ENCODE data around the gene UQCC2. TPM values are rescaled to one million over a fixed set of nuclear protein-coding genes. Genes with fewer than 3 reads are reported as not detected.

Gene UQCC2
- total RNA-seq, 4 donors from 2014 or later, result 21.1 to 74.7 (median 32.7) TPM

- Histone ChIP-seq H3K27me3 (no peaks in the 10 kb centered on the region), H3K9me3 (no peaks in the 10 kb centered on the region), H3K4me3 (replicated peaks in 1 of 3) (no peak overlapping the region), H3K36me3 (peaks cover 78 to 83% of the 10 kb centered on the region in 2 donors), H3K27ac (peak overlapping the region in 1 of 3 donors; percentile 5), H3K4me1 (no peaks in the 10 kb centered on the region)
- 90 to 93% methylated on average over 14 to 15 of the region's 15 CpGs for WGBS, 2 donors
- no peak for TF ChIP-seq CTCF (IDR thresholded peaks at IDR 0.05)
- no peak for TF ChIP-seq POLR2A (IDR thresholded peaks at IDR 0.05)
- DNase-seq, result no peak
- intact Hi-C loops (cut with DNase I), result no loop called here
Measured at GRCh38 chr6:33676416-33677142, 34.9 kb downstream of the UQCC2 start.

GRCh38 chr6:33675968-33676367 is 35.5 kb downstream of the UQCC2 start:
- Histone ChIP-seq H3K36me3 (peaks cover 83 to 84% of the 10 kb centered on the region in 2 donors), H3K9me3 (no peaks in the 10 kb centered on the region), H3K27ac (no peak overlapping the region), H3K27me3 (no peaks in the 10 kb centered on the region), H3K4me3 (replicated peaks in 1 of 3) (no peak overlapping the region), H3K4me1 (no peaks in the 10 kb centered on the region)
- WGBS, 2 donors, result 93 to 96% methylated on average over 7 of the region's 7 CpGs
- intact Hi-C loops (cut with DNase I), result no loop called here
- TF ChIP-seq POLR2A (IDR thresholded peaks at IDR 0.05) (no peak), CTCF (IDR thresholded peaks at IDR 0.05) (no peak)
- no peak for DNase-seq

GRCh38 chr6:33673851-33674250 is 37.6 kb downstream of the UQCC2 start:
- Histone ChIP-seq H3K4me1 (no peaks in the 10 kb centered on the region), H3K36me3 (peaks cover 86 to 88% of the 10 kb centered on the region in 2 donors), H3K9me3 (no peaks in the 10 kb centered on the region), H3K27me3 (no peaks in the 10 kb centered on the region), H3K27ac (no peak overlapping the region), H3K4me3 (replicated peaks in 1 of 3) (no peak overlapping the region)
- no peak for DNase-seq
- 85% methylated on average over 7 of the region's 7 CpGs; no CpG with 5 or more reads in 1 of the 2 donors for WGBS, 2 donors
- no peak for TF ChIP-seq POLR2A (IDR thresholded peaks at IDR 0.05)
- no peak for TF ChIP-seq CTCF (IDR thresholded peaks at IDR 0.05)
- intact Hi-C loops (cut with DNase I), result no loop called here

GRCh38 chr6:33672808-33673207 is 38.7 kb downstream of the UQCC2 start:
- Histone ChIP-seq H3K4me1 (no peaks in the 10 kb centered on the region), H3K4me3 (replicated peaks in 1 of 3) (no peak overlapping the region), H3K9me3 (no peaks in the 10 kb centered on the region), H3K27ac (no peak overlapping the region), H3K36me3 (peaks cover 87 to 88% of the 10 kb centered on the region in 2 donors), H3K27me3 (no peaks in the 10 kb centered on the region)
- TF ChIP-seq POLR2A (IDR thresholded peaks at IDR 0.05) (no peak), CTCF (IDR thresholded peaks at IDR 0.05) (peak in 1 of 6 experiments; percentile 13)
- DNase-seq, result peak; percentile 43
- intact Hi-C loops (cut with DNase I), result no loop called here
- WGBS, 2 donors, result 55 to 74% methylated on average over 4 to 5 of the region's 5 CpGs

- Histone ChIP-seq H3K4me3 (replicated peaks in 1 of 3) (no peak overlapping the region), H3K27ac (no peak overlapping the region), H3K9me3 (no peaks in the 10 kb centered on the region), H3K27me3 (no peaks in the 10 kb centered on the region), H3K4me1 (no peaks in the 10 kb centered on the region), H3K36me3 (peaks cover 87 to 88% of the 10 kb centered on the region in 2 donors)
- intact Hi-C loops (cut with DNase I), result no loop called here
- TF ChIP-seq POLR2A (IDR thresholded peaks at IDR 0.05) (no peak), CTCF (IDR thresholded peaks at IDR 0.05) (no peak)
- no peak for DNase-seq
- 93 to 95% methylated on average over 3 of the region's 3 CpGs for WGBS, 2 donors
Measured at GRCh38 chr6:33671744-33672072, 39.8 kb downstream of the UQCC2 start.
